NCI-H1105 (cell line): ENCODE results near the gene SLC5A10.

Experiments
- DNase-seq: peaks from one replicate; lab custom pipeline; 2025; lab: John Stamatoyannopoulos, UW

Gene SLC5A10

DNA sequence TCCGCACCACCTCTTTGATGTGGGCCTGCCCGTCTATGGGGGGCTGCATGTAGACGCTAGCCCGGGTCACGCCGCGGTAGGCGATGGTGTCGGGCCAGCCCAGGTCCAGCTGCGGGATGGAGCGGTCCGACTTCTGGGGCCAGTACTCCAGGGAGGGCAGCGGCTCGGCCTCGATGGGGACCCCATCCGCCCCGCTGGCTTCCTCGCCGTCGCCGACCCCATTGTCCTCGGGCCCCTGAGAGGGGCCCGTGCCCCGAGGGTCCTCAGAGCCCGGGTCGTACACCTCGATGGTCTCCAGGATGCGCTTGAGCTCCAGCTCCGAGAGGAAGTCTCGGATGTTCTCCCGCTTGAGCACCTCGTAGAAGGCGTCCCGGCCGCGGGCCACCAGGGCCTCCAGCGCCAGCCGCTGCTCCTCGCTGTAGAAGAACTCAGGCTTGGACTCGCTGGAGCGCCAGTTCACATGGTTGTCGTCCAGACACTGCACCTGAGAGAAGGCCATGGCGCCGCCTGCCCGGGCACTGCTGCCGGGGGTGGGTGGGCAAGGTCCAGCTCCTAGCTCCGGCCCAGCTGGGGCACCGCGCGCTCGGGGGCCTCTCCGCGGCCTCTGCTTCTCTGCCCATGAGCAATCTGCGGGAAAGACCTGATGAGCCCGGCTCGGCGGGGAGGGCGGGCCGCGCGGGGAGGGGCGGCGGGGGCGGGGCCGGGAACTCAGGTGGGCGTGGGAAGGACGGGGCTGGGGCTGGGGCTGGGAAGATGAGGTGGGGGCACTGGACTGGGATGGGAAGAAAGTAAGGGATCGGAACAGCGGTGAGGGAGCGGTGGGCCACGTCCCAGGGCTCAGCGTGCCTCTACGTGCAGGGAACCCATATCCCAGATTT is 51.8 kb downstream of the SLC5A10 start:
- DNase-seq, result no peak

DNA sequence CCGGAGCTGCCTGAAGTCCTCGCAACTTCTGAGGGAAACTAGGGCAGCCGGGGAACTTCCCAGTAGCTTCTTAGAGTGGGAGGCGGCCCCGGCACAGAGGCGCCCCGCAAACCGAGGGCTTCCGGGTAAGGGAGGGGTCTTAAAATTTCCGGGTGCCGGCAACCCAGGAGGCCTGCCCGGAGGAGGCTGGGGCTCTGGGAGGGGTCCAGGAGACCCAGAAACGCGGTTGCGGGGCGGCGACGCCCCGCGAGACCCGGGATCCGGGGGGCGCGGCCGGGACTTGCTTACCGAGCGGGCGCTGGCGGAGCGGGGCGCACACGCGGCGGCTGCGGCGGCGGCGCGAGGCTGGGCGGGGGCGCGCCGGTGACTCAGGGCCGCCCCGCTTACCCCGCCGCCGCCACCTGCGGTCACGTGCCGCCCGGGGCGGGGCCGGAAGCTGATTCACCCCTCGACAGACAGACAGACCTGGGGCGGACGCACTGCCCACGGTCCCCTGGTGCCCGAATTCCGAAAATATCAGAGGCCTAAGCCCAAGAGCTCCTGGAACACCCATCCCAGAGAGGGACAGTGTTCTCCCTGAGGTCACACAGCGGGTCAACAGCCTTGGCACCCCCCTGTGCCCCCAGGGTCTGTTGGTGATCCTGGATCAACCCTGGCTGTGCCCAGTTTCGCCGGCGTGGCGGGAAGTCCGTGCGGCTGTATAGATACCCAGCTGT is 52.6 kb downstream of the SLC5A10 start, which contains the start of gene FAM83G:
Gene FAM83G (minus strand): TSS at position 344 of the 716 bp plus-strand sequence. CDS start 723 bp downstream, outside the sequence.
- peak; percentile 10 for DNase-seq

DNA sequence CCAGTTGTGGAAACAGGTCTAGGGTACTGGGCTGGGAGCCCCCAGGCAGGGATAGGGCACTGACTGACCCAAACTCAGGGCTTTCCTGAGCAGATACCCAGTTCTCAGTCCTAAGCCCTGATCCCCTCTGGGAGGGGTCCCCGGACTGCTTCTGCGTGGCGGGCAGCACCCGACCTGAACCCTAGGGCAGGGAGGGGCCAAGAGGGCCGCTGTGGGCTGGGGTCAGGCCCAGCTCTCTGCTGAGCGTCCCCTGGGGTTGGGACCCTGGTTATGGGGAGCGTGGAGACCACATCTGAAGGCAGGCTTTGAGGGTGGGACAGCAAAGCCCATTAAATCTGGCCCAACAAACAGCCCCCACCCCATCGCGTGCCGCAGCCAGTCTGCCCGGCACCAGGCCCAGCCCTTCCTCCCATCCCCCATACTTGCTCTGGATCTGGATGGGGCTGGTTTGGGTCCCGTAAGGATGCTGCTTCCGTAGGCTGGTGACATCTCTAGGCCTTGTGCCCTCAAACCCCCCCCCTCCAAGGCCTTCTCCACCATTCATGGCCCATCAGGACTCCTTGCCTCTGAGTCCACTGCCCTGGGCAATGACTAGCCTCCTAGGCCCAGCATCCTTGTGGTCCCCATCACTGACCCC is 53.3 kb downstream of the SLC5A10 start:
- no peak for DNase-seq

DNA sequence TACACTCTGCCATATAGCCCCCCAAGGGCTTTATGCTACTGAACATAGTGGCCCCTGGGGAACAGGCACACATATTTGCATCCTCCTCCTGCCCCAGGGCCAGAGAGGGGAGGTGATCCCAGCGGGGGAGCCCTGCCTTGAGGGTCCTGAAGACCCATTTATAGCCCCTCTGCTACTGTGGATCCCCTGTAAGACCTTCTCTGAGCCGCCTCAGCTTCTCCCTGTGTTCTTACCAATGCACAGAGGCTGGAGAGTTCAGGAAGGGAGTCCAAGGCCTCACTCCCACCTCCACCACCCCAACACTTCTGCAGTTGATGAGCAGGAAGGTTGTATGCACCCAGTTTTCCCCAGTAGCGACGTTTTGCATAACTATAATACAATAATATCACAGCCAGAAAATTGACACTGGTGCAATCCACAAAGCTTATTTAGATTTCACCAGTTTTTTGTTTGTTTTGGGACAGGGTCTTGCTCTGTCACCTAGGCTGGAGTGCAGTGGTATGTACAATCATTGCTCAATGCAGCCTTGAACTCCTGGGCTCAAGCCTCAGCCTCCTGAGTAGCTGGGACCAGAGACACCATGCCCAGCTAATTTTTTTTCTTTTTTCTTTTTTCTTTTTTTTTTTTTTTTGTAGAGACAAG is 53.9 kb downstream of the SLC5A10 start:
- no peak for DNase-seq

DNA sequence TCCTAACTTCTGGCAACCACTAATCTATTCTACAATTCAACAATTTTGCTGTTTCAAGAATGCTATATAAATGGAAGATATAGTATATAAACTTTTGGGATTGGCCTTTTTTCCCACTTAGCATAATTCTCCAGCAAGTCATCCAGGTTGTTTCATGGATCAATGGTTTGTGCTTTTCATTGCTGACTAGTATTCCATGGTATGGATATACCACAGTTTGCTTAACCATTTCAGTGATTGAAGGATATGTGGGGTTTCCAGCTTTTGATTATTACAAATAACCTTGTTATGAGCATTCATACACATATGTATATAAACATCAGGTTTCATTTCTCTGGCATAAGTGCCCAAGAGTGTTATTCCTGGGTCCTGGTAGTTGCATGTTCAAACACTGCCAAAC is 54.7 kb downstream of the SLC5A10 start:
- no peak for DNase-seq

DNA sequence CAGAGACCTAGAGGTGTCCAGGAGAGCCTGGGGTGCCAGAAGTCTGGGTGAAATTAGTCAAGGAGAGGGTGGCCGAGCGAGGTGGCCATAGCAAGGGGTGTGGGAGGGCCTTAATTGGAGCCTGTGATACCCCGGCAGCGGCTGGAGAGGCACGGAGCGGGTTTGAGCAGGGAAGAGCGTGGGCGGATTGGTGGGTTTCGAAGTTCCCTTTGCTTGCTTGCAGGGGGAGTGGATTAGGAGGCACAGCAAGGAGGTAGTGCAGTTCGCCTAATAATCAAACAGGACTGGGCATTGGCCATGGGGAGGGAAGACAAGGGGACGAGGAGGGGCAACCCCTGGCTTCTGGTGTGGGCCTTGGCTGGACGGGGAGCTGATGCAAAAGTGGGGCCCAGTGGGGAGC is 58.0 kb downstream of the SLC5A10 start:
- DNase-seq, result no peak

DNA sequence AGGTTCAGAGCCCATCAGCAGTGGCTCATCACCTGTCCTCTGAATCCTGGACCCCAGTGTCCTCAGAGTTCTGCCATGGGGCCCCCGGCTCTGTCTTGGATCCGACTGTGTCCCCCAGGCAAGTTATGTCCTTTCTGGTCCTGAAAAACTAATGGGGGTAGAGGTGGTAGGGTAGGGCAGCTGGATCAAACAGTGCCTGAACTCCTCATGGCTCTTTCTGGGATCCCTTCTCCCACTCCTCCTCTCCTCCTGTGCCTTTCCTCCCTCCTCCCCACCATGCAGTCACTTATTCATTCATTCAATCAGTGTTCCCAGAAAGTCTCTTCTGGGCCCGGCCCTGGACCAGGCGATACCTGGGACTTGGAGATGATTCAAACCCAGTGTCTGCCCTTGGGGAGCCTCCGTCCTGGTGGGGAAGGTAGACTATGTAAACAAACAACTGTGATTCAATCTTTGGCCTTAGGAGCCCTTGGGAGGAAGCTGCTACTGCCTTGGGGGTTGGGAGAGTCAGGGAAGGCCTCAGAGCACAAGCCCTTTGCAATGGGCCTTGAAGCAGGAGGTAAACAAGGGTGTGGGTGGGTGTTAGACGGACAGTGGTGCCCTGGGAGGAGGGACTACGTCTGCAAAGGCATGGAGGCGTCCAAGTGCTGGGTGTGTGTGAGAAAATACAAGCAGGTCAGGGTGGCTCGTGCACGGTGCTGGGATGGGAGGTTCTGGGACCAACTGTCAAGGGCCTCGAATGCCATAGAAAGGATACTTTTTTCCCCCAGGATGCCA is 59.0 kb downstream of the SLC5A10 start:
- no peak for DNase-seq

DNA sequence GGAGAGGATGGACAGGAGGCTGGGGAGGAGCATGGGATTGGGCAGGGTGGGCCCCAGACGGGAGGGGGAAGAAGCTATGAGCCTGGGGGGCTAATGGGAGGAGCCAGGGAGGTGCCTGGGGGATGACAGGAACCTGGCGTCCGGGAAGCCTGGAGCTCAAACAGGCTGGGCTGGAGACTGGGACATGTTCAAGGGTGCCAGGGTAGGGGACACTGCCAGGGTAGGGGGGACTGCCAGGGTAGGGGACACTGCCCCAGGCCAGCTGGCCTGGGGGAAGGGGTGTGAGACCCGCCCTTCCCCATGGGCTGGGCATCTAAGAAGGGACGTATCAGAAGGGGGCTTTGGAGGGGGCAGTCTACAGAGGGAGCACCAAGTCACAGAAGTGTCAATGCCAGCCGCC is 59.6 kb downstream of the SLC5A10 start:
- no peak for DNase-seq

DNA sequence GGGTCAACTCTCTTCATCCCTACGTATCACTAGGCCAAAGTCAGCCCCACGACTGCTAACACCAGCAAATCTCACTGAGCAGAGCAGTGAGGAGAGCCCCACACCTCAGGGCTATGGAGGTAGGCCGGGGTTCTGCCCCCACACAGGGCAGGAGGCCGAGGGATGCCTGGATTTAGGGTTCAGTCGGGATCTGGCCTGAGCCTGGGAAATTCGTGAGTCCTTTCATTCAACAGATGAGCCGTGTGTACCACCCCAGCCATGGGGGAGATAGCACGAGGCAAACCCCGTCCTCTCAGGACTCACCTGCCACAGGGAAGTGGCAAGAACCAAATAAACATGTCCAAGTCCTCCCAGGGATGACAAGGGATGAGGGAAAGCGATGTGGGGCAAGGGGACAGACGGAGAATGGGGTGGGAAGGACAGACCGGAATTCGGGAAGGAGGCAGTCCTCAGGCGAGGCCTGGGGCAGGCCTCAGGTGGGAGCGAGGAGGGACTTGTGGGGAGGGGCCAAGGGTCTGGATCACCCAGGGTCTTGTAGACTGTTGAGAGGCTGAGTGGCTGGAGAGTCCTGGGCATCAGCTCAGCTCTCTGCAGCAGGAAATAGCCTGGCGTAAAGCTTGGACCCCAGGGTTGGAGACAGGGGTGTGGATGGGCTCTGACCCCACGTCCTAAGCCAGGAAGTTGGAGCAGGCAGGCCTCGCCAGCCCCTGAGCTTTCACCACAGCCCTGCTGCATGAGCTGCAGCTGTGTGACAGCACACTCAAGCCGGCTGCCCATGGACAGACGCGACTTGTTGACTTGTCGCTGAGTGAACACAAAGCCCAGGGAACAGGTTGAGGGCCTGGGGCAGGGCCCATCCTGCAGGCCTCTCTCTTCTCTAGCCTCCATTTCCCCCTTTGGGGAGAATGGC is 60.5 kb downstream of the SLC5A10 start:
- no peak for DNase-seq

DNA sequence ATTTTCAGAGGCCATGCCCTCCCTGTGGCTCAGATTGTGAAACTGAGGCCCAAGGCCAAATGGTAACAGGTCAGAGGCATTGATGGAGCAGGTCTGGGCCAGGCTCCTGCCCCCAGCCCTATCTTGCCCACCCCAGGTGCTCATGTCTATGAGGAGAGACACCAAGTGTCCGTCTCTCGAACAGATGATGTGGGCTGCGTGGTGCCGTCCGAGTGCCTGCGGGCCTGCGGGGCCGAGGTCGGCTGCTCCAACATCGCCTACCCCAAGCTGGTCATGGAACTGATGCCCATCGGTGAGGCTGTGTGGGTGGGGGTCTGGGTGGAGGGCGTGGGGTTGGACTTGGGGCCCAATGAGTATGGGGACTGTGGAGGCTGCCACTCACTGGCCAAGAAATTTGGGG is 61.3 kb downstream of the SLC5A10 start:
- no peak for DNase-seq

DNA sequence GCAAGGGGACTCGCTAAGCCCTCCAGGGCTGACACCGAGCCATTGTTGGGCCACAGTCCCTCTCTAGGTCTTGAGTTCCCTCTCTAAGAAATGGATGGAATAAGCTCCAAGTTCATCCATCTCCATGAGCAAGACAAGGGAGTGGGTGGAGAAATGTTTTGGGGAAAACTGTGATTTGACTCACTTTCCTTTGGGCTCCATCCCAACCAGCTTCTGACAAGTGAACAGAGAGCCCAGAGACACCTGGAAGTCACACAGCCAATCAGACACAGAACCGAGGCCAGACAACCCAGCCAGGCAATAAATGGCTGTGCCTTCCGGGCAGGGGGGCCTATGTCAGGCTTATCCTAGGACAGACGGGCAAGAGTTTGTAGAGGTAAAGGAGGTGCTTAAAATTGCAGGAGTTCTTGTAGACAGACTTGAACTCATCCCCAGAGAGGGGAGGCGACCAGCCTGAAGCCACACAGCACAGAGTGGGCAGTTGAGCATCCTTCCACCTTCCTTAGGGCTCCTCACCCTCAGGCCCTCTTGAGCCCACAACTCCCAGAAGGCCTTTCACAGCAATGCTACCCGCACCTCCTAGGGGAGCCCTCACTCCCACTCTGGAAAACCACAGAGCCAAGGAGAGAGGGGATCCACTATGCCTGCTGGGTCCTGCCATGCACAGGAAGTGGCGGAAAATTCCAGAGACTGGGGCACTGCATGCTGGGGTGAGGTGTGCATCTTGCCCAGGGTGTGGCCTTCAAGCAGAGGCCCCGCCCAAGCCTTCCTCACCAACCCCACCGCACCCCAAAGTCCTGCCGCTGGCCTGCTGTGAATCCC is 62.1 kb downstream of the SLC5A10 start:
- DNase-seq, result no peak

DNA sequence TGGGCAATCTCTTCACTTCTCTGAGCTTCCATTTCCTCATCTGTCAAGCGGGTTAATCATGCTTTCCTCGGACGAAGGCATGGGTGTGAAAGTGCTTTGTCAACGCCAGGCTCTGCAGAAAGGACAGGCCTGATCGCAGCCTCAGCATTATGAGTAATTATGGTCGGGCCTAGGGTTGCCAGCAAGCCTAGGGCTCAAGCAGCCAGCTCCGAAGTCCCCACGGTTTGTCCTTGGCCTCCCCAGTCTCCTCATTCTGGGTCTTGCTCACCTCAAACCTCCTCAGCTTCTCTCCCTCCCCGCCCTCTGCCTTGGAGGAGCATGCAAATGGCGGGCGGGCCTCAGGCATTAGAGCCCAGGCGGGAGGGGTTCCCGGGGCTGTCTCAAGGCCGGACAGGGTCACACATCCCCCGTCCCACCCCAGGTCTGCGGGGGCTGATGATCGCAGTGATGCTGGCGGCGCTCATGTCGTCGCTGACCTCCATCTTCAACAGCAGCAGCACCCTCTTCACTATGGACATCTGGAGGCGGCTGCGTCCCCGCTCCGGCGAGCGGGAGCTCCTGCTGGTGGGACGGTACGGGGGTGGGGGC is 62.8 kb downstream of the SLC5A10 start:
- no peak for DNase-seq

DNA sequence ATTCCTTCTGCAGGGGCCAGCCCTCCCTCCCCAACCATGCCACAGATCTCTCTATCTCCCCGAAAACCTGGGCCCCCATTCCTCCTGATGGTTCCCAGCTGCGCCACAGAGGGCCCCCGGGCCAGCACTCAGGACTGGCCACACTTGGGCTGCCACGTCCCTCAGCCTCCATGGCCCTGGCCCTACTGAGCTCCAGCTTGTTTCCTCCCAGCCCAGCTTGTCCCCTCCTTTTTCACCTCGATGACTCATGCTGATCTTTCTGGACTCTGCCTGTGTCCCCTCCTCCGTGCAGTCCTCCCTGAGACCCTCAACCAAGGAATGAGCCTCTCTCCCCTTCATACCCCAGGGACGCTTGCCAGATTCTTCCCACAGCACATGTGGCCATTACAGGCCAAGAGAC is 63.5 kb downstream of the SLC5A10 start:
- DNase-seq, result no peak

DNA sequence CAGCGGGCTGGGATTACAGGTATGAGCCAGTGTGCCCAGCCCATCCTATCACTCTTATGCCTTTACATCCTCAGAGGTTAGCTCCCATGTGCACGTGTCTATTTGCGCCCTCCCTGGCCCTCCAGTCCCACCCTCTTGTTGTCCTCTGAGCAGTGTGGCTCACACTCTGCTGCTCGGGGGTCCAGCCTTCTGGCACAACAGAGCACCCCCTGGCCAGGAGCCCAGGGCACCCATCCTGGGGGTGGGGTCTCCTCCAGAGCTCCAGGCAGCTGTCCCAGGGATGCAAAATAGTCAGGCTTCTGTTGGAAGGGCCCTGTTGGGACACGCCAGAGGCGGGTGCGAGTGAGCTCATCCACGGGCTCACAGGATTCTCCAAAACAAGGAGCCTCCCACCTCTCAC is 64.3 kb downstream of the SLC5A10 start:
- no peak for DNase-seq

DNA sequence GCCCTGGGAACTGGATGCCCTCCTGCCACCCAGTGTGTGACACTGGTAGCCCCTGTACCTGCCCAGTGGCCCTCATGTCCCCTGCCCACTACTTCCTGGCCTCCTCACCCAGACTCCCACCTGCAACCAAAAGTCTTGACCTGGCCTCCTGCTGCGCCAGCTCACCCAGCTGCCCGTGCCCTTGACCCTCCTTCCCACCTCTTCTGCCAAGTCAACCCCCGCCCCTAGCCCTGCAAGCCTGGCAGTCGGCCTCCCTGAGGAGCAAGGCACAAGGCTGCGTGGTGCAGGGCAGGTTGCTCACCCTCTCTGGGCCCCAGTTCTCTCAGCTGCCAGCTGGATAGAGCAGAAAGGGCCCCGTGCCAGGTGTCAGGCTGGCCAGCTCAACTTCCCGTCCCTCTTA is 64.9 kb downstream of the SLC5A10 start:
- no peak for DNase-seq

DNA sequence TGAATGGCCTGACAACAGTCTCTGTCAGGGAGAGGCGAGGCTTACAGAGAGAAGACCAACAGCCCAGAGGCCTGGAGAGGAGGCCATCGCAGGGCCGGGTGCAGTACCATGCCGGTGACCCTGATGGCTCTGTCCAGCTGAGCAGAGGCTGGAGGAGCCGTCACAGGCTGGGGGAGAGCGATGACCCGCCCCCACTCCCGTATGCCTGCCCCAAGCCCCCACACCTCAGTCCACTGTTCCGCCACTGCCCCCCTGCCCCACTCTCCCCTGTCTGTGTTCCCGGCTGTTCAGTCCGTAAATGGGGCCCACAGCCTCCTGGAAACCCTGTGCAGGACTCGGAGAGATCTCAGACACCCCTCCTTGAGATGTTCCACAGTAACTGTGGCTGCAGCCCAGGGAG is 65.4 kb downstream of the SLC5A10 start:
- DNase-seq, result no peak

DNA sequence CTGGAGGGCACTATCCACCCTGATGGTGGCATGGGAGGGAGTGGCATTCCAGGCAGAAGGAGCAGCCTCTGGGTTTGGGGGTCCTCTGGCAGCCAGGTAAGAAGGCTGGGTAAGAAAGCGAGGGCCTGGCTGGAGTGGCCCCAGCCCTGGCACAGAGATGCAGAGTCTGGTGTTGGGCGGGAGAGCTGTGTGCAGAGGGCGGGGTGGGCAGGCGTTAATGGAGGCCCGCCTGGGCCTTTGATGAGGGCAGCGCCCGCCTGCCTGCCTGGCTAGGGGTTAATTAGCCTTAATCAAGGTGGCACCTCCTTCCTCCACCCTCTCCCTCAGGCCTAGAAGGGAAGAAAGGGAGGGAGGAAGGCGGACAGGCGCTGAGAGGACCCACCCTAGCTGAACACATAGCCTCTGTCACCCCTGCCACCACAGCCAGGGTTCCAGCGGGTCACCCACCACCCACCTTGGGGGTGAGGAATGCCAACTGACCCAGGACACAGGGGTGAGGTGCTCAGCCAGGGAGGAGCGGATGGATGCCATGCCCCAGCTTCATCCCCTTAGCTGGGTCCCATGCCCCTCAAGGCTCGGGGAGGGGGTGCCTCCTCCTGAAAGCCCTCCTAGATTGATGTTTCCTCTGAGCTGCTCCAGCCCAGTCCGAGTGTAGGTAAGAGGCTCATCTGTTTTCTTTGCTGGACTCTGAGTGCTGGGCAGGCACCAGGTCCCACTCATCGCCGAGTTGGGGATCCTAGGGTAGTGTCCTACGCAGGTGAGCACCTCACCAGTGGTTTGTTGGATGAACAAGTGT is 66.0 kb downstream of the SLC5A10 start:
- no peak for DNase-seq

DNA sequence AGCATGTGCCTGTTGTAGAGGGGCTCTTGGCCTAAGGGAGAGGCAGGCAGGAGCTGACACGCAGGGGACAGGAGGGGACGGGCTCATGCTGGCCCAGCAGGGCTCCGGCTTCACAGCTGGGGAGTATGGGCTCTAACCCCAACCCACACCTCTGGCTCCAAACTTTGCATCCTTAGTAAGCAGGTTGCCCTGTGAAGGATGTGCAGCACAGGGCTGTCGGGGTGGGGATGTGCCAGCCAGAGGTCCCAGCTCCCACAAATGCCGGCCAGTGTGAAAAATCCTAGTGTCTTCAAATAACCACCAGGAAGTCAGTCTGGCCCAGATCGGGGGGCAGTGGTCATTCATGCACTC is 66.6 kb downstream of the SLC5A10 start:
- DNase-seq, result no peak
